A673 (cell line): ENCODE results near the gene USP15.

Experiments used
- EZH2 ChIP-seq: fragments of 200-600 bp; sonication (generic); IDR thresholded peaks from 2 replicates; pipeline ENCODE4 v1.6.1; 2017; ENCODE audit warnings: borderline replicate concordance, low read depth, mild to moderate bottlenecking, mixed read lengths, antibody characterized with exemption, low read length; ENCODE audit not compliant: poor library complexity, severe bottlenecking
- TF ChIP-seq, protein P1 (sequence below): fragments of 300-800, 200-600 bp; sonication (generic); conservative IDR thresholded peaks from 2 replicates; pipeline ENCODE4 v1.5.1; 2017; ENCODE audit warnings: low read depth, mild to moderate bottlenecking, antibody characterized with exemption, low read length, moderate library complexity, mixed read lengths

DNA sequence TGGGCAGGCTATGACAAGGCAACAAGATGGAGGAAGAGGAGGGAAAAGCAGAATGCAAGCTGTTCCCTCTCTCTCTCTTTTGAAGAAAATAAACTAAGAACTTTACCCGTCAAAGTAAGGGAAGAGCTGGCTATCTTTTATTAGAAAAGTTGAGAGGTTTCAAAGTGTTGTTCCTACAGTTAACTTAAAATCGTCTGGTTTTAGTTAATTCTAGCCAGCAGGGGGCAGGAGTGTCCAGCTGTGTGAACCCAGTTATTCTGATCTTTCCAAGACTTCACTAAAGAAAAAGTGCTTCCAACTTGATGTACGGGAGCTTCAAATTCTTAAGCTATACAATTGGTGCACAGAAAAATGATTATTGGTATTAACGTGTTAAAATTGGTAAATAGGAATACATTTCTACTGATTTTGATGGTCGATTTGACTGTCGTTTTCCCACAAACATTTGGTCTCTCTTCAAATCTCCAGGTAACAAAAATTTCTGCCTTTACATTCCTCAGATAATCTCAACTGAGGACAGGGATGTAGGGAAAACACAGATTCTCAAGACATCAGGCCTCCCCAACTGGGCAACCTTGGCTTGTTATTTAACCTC lies 178.0 kb downstream of the USP15 start:
- TF ChIP-seq, protein P1, sequence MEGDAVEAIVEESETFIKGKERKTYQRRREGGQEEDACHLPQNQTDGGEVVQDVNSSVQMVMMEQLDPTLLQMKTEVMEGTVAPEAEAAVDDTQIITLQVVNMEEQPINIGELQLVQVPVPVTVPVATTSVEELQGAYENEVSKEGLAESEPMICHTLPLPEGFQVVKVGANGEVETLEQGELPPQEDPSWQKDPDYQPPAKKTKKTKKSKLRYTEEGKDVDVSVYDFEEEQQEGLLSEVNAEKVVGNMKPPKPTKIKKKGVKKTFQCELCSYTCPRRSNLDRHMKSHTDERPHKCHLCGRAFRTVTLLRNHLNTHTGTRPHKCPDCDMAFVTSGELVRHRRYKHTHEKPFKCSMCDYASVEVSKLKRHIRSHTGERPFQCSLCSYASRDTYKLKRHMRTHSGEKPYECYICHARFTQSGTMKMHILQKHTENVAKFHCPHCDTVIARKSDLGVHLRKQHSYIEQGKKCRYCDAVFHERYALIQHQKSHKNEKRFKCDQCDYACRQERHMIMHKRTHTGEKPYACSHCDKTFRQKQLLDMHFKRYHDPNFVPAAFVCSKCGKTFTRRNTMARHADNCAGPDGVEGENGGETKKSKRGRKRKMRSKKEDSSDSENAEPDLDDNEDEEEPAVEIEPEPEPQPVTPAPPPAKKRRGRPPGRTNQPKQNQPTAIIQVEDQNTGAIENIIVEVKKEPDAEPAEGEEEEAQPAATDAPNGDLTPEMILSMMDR, result peak; percentile 78
- TF ChIP-seq EZH2, result no peak
